ENCODE data around the gene WDR35. TPM values are rescaled to one million over a fixed set of nuclear protein-coding genes. Genes with fewer than 3 reads are reported as not detected.

Gene WDR35
- total RNA-seq, 1 experiment from 2014 or later = 16.7 TPM

DNA sequence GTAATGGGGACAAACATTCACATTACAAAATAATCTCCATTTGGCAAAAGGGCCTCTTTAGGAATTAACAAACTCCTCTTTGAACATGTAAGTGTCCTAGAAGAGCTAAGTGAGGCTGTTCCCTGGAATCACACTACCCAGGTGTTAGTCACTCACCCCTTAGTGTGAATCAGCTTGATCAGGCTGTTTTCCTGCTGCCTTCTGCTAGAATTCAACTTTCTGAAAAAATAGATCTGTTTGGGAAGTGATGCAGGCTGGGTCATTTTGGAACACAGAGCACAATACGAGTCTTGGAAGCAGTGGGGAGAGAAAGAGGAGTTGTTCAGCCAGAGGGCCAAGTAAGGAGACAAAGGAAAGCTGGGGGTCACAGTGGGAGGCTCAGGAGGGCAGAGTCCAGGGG is 128.1 kb downstream of the WDR35 start:
- no peak overlapping the region for H4K5ac ChIP-seq (ENCODE audit: insufficient read length, low read depth, low read length)
- no peak overlapping the region for H2BK20ac ChIP-seq (ENCODE audit: low read depth, low read length, poor library complexity, severe bottlenecking)
- no peak overlapping the region for H3K4me3 Mint-ChIP-seq
- no CpG with 5 or more reads among the region's 1 CpG for WGBS (ENCODE audit: extremely low coverage, insufficient read length, low lambda C conversion rate)
- H2BK120ac ChIP-seq (ENCODE audit: low read depth, low read length, poor library complexity, severe bottlenecking) = no peak overlapping the region
- H3K18ac ChIP-seq (ENCODE audit: insufficient read length, low read depth, low read length) = no peak overlapping the region
- no peaks in the 10 kb centered on the region for H3K79me2 ChIP-seq (ENCODE audit: insufficient read depth, low read length)
- H3K23me2 ChIP-seq (ENCODE audit: insufficient read length, low read depth, low read length, poor library complexity, severe bottlenecking) = no peaks in the 10 kb centered on the region
- H4K20me1 ChIP-seq (ENCODE audit: control insufficient read depth, insufficient read depth, insufficient read length) = no peaks in the 10 kb centered on the region
- H4K91ac ChIP-seq (ENCODE audit: insufficient read length, low read depth, low read length) = no peak overlapping the region
- no peak overlapping the region for H3T11ph ChIP-seq (ENCODE audit: low read length)
- no peak overlapping the region for H2AK5ac ChIP-seq (ENCODE audit: insufficient read length, low read length)
- H2BK15ac ChIP-seq (ENCODE audit: low read depth, low read length) = no peak overlapping the region
- H3K23ac ChIP-seq (ENCODE audit: insufficient read length, low read depth, low read length) = no peak overlapping the region
- no peak overlapping the region for H3K9ac ChIP-seq (ENCODE audit: extremely low read depth, insufficient read length, low read length)
- H4K8ac ChIP-seq (replicated peaks; ENCODE audit: insufficient read length, low read depth, low read length) = no peak overlapping the region
- no peaks in the 10 kb centered on the region for H3K9me3 ChIP-seq (ENCODE audit: control insufficient read depth, low read depth, low read length)
- H3K9me3 Mint-ChIP-seq = no peaks in the 10 kb centered on the region
- H3K4me1 ChIP-seq (ENCODE audit: insufficient read depth, low read length) = no peaks in the 10 kb centered on the region
- no peaks in the 10 kb centered on the region for H3K79me1 ChIP-seq (ENCODE audit: insufficient read depth, low read depth, low read length, poor library complexity, severe bottlenecking)
- no peak overlapping the region for H3K27ac Mint-ChIP-seq
- H3K27ac ChIP-seq (ENCODE audit: insufficient read length, low read depth, low read length) = no peak overlapping the region
- H3K27me3 ChIP-seq (ENCODE audit: insufficient read depth, low read length) = no peaks in the 10 kb centered on the region; the same call in 1 of the 2 replicates
- H3K14ac ChIP-seq (ENCODE audit: insufficient read depth, low read length) = no peak overlapping the region
- H3K56ac ChIP-seq (ENCODE audit: insufficient read length, low read depth, low read length) = no peak overlapping the region
- no peak overlapping the region for H2BK12ac ChIP-seq (ENCODE audit: insufficient read length, low read depth, low read length)
- no peak overlapping the region for H3K4ac ChIP-seq (ENCODE audit: low read depth, low read length)
- H3K4me1 Mint-ChIP-seq = peaks cover 4 to 8% of the 10 kb centered on the region in 2 experiments
- no peak for DNase-seq
- no peak overlapping the region for H2BK5ac ChIP-seq (ENCODE audit: insufficient read length, low read length)
- no peak overlapping the region for H2AFZ ChIP-seq (ENCODE audit: low read length)
- H3K36me3 Mint-ChIP-seq (ENCODE audit: insufficient read depth in 1 of 3, low read depth in 3 of 3) = no peaks in the 10 kb centered on the region; a peak in 1 of 7 replicates
- H3K27me3 Mint-ChIP-seq (ENCODE audit: low read depth) = peaks cover 19% of the 10 kb centered on the region
- TF ChIP-seq, protein P1, sequence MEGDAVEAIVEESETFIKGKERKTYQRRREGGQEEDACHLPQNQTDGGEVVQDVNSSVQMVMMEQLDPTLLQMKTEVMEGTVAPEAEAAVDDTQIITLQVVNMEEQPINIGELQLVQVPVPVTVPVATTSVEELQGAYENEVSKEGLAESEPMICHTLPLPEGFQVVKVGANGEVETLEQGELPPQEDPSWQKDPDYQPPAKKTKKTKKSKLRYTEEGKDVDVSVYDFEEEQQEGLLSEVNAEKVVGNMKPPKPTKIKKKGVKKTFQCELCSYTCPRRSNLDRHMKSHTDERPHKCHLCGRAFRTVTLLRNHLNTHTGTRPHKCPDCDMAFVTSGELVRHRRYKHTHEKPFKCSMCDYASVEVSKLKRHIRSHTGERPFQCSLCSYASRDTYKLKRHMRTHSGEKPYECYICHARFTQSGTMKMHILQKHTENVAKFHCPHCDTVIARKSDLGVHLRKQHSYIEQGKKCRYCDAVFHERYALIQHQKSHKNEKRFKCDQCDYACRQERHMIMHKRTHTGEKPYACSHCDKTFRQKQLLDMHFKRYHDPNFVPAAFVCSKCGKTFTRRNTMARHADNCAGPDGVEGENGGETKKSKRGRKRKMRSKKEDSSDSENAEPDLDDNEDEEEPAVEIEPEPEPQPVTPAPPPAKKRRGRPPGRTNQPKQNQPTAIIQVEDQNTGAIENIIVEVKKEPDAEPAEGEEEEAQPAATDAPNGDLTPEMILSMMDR (conservative IDR thresholded peaks at IDR 0.05) = no peak
- H3K4me2 ChIP-seq (ENCODE audit: insufficient read depth, insufficient read length, low read length) = no peak overlapping the region

Other genes starting within 250 kb of the WDR35 start
- gene TTC32, start 88.1 kb downstream of the WDR35 start, total RNA-seq (2021) = 8.9 and 9.9 TPM in 2 replicates
- 12.2 and 13.5 TPM in 2 replicates for gene MATN3, start 22.6 kb upstream of the WDR35 start, total RNA-seq (2021)
- 131 and 136 TPM in 2 replicates for gene LAPTM4A, start 61.5 kb upstream of the WDR35 start, total RNA-seq (2021)
- 22.3 and 25.1 TPM in 2 replicates for gene SDC1, start 235.0 kb upstream of the WDR35 start, total RNA-seq (2021)

Data from H9 (cell line).